ENCODE measurements around the gene FBXO17. TPM values are rescaled to one million over a fixed set of nuclear protein-coding genes. Genes with fewer than 3 reads are reported as not detected.

Gene FBXO17
- 62.2 to 79.7 TPM (median 78.0 TPM) in 5 replicates for total RNA-seq (2022; extraction: Qiagen RNA extraction)

GRCh38 chr19:38975214-38975860 is at the start of gene FBXO17:
FBXO17 (minus strand) TSS chr19:38975742; CDS start chr19:38950319, 25,423 bp downstream.

GRCh38 chr19:38930776-38931520 is 44.6 kb downstream of the FBXO17 start, which contains the start of gene MRPS12:
MRPS12 (plus strand) TSS chr19:38930944; CDS start chr19:38931295, 351 bp downstream.

GRCh38 chr19:38929929-38930775 is 45.4 kb downstream of the FBXO17 start, which contains the start of gene SARS2:
SARS2 (minus strand) TSS chr19:38930763; CDS start chr19:38930736, 27 bp downstream.

GRCh38 chr19:38899447-38900201 is 75.9 kb downstream of the FBXO17 start, which contains the start of the genes NFKBIB and SIRT2:
NFKBIB (plus strand) TSS chr19:38899969; CDS start chr19:38900033, 64 bp downstream.
SIRT2 (minus strand) TSS chr19:38899618; CDS start chr19:38899521, 97 bp downstream.

Other genes starting within 250 kb of the FBXO17 start
- 4.5 to 7.3 TPM (median 6.3 TPM) in 5 replicates for gene CAPN12, start 231.3 kb downstream of the FBXO17 start, total RNA-seq (2022; extraction: Qiagen RNA extraction)
- gene LGALS7, start 202.2 kb downstream of the FBXO17 start, total RNA-seq (2022; extraction: Qiagen RNA extraction) = 0.23 to 0.98 TPM (median 0.43 TPM) in 4 of 5 replicates, not detected in the other
- 0.39 to 0.75 TPM (median 0.51 TPM) in 4 of 5 replicates, not detected in the other for gene LGALS7B, start 186.5 kb downstream of the FBXO17 start, total RNA-seq (2022; extraction: Qiagen RNA extraction)
- gene LGALS4, start 162.8 kb downstream of the FBXO17 start, total RNA-seq (2022; extraction: Qiagen RNA extraction) = 0.22 to 0.75 TPM (median 0.34 TPM) in 5 replicates
- gene ECH1, start 143.9 kb downstream of the FBXO17 start, total RNA-seq (2022; extraction: Qiagen RNA extraction) = 282 to 399 TPM (median 290 TPM) in 5 replicates
- 314 to 354 TPM (median 328 TPM) in 5 replicates for gene HNRNPL, start 125.8 kb downstream of the FBXO17 start, total RNA-seq (2022; extraction: Qiagen RNA extraction)
- 2.0 to 3.0 TPM (median 2.4 TPM) in 5 replicates for gene RINL, start 97.5 kb downstream of the FBXO17 start, total RNA-seq (2022; extraction: Qiagen RNA extraction)
- 33.4 to 38.5 TPM (median 38.1 TPM) in 5 replicates for gene SIRT2, start 76.1 kb downstream of the FBXO17 start, total RNA-seq (2022; extraction: Qiagen RNA extraction)
- 63.7 to 125 TPM (median 100 TPM) in 5 replicates for gene NFKBIB, start 75.8 kb downstream of the FBXO17 start, total RNA-seq (2022; extraction: Qiagen RNA extraction)
- gene CCER2, start 63.6 kb downstream of the FBXO17 start, total RNA-seq (2022; extraction: Qiagen RNA extraction) = 0.18 to 1.1 TPM (median 0.62 TPM) in 5 replicates
- gene SARS2, start 45.0 kb downstream of the FBXO17 start, total RNA-seq (2022; extraction: Qiagen RNA extraction) = 53.0 to 57.1 TPM (median 54.5 TPM) in 5 replicates
- 199 to 310 TPM (median 275 TPM) in 5 replicates for gene MRPS12, start 44.8 kb downstream of the FBXO17 start, total RNA-seq (2022; extraction: Qiagen RNA extraction)
- gene FBXO27, start 56.8 kb upstream of the FBXO17 start, total RNA-seq (2022; extraction: Qiagen RNA extraction) = 2.8 to 5.9 TPM (median 4.2 TPM) in 5 replicates
- 0.05 to 0.10 TPM (median 0.05 TPM) in 4 of 5 replicates, not detected in the other for gene ACP7, start 108.6 kb upstream of the FBXO17 start, total RNA-seq (2022; extraction: Qiagen RNA extraction)
- 94.0 to 118 TPM (median 111 TPM) in 5 replicates for gene PAK4, start 150.0 kb upstream of the FBXO17 start, total RNA-seq (2022; extraction: Qiagen RNA extraction)
- 1.0 to 2.0 TPM (median 1.4 TPM) in 5 replicates for gene NCCRP1, start 221.2 kb upstream of the FBXO17 start, total RNA-seq (2022; extraction: Qiagen RNA extraction)
- not detected in 5 replicates for gene SYCN, start 228.5 kb upstream of the FBXO17 start, total RNA-seq (2022; extraction: Qiagen RNA extraction)

Data from A549 treated with AZD2906 at 1 μM for 4 hours (cell line).